IPS DF 19.7 (cell line): ENCODE data around the gene SLC25A1.
"Not testable (repeated sequence)": the region's sequence is repeated elsewhere in the genome, so short reads cannot be mapped to it uniquely, and the experiment has no call there.

ENCODE experiments used
- DNase-seq: peaks from one replicate; pipeline ENCODE4 v3.0.0-alpha.2; 2013; ENCODE audit warnings: low read depth, low spot score

The SLC25A1 gene

GRCh38 chr22:19167106-19167869, 11.2 kb downstream of the SLC25A1 start:
- DNase-seq, result no peak

GRCh38 chr22:19166421-19166820, 12.1 kb downstream of the SLC25A1 start:
- DNase-seq, result no peak

- no peak for DNase-seq
These were observed 14.1 kb downstream of the SLC25A1 start for GRCh38 chr22:19164425-19164824.

GRCh38 chr22:19158649-19159048, 19.9 kb downstream of the SLC25A1 start:
- DNase-seq, result not testable (repeated sequence)

- not testable (repeated sequence) for DNase-seq
These were observed 22.4 kb downstream of the SLC25A1 start for GRCh38 chr22:19156109-19156508.

- DNase-seq, result no peak
These were observed 25.3 kb downstream of the SLC25A1 start for GRCh38 chr22:19152942-19153883.

GRCh38 chr22:19151329-19152191, 27.0 kb downstream of the SLC25A1 start:
- no peak for DNase-seq

GRCh38 chr22:19150482-19151328, 27.8 kb downstream of the SLC25A1 start:
- no peak for DNase-seq

- DNase-seq, result no peak
These were observed 28.5 kb downstream of the SLC25A1 start, which contains the start of gene GSC2 for GRCh38 chr22:19149991-19150390. Gene GSC2 (minus strand): TSS chr22:19150292. CDS start chr22:19150283, 9 bp downstream.

GRCh38 chr22:19149047-19149883, 29.3 kb downstream of the SLC25A1 start:
- DNase-seq, result no peak

- no peak for DNase-seq
These were observed 30.0 kb downstream of the SLC25A1 start for GRCh38 chr22:19148417-19149046.

- DNase-seq, result no peak
These were observed 31.2 kb downstream of the SLC25A1 start for GRCh38 chr22:19147195-19147780.

- DNase-seq, result no peak
These were observed 32.1 kb downstream of the SLC25A1 start for GRCh38 chr22:19146215-19146968.

GRCh38 chr22:19143967-19144400, 34.6 kb downstream of the SLC25A1 start:
- DNase-seq, result no peak

GRCh38 chr22:19143212-19143611, 35.3 kb downstream of the SLC25A1 start:
- no peak for DNase-seq

- DNase-seq, result no peak
These were observed 36.1 kb downstream of the SLC25A1 start for GRCh38 chr22:19142394-19142793.

- no peak for DNase-seq
These were observed 38.6 kb downstream of the SLC25A1 start for GRCh38 chr22:19139974-19140373.

GRCh38 chr22:19139001-19139356, 39.6 kb downstream of the SLC25A1 start:
- DNase-seq, result no peak
